ENCODE results near the gene ZBTB4.
"Not testable (repeated sequence)": the region's sequence is repeated elsewhere in the genome, so short reads cannot be mapped to it uniquely, and the experiment has no call there.

Gene ZBTB4

GRCh38 chr17:7470457-7470973 lies 8.9 kb downstream of the ZBTB4 start:
- DNase-seq (ENCODE audit: low read depth) = not testable (repeated sequence)

GRCh38 chr17:7469843-7470242 lies 9.6 kb downstream of the ZBTB4 start:
- DNase-seq (ENCODE audit: low read depth) = not testable (repeated sequence)

- DNase-seq (ENCODE audit: low read depth) = no peak
These were observed 10.5 kb downstream of the ZBTB4 start for GRCh38 chr17:7468804-7469389.

- DNase-seq (ENCODE audit: low read depth) = no peak
These were observed 11.1 kb downstream of the ZBTB4 start for GRCh38 chr17:7468290-7468689.

- no peak for DNase-seq (ENCODE audit: low read depth)
These were observed 11.9 kb downstream of the ZBTB4 start for GRCh38 chr17:7467498-7467897.

GRCh38 chr17:7466639-7467341 lies 12.6 kb downstream of the ZBTB4 start:
- DNase-seq (ENCODE audit: low read depth) = no peak

GRCh38 chr17:7466318-7466638 lies 13.2 kb downstream of the ZBTB4 start:
- no peak for DNase-seq (ENCODE audit: low read depth)

- no peak for DNase-seq (ENCODE audit: low read depth)
These were observed 13.7 kb downstream of the ZBTB4 start for GRCh38 chr17:7465597-7466275.

GRCh38 chr17:7464081-7464480 lies 15.3 kb downstream of the ZBTB4 start:
- DNase-seq (ENCODE audit: low read depth) = no peak

GRCh38 chr17:7463372-7463846 lies 16.0 kb downstream of the ZBTB4 start:
- no peak for DNase-seq (ENCODE audit: low read depth)

GRCh38 chr17:7462474-7463371 lies 16.7 kb downstream of the ZBTB4 start:
- no peak for DNase-seq (ENCODE audit: low read depth)

GRCh38 chr17:7460850-7461660 lies 18.4 kb downstream of the ZBTB4 start:
- DNase-seq (ENCODE audit: low read depth) = no peak

- DNase-seq (ENCODE audit: low read depth) = no peak
These were observed 19.4 kb downstream of the ZBTB4 start for GRCh38 chr17:7459961-7460545.

GRCh38 chr17:7448461-7448860 lies 31.0 kb downstream of the ZBTB4 start:
- DNase-seq (ENCODE audit: low read depth) = no peak

- no peak for DNase-seq (ENCODE audit: low read depth)
These were observed 33.8 kb downstream of the ZBTB4 start for GRCh38 chr17:7445619-7445968.

GRCh38 chr17:7444682-7445618 lies 34.5 kb downstream of the ZBTB4 start, which contains the start of gene CHRNB1:
Gene CHRNB1, plus strand, starts transcription at chr17:7445061. Its CDS starts 67 bp downstream, at chr17:7445128.
- DNase-seq (ENCODE audit: low read depth) = no peak

- DNase-seq (ENCODE audit: low read depth) = no peak
These were observed 35.6 kb downstream of the ZBTB4 start for GRCh38 chr17:7443499-7444485.

GRCh38 chr17:7442142-7442541 lies 37.3 kb downstream of the ZBTB4 start:
- DNase-seq (ENCODE audit: low read depth) = no peak

Data from HS-5 (cell line).